NCI-H2107 (cell line): ENCODE results near the gene ITGA7.

Experiments used
- DNase-seq: peaks from one replicate; lab custom pipeline; 2025; lab: John Stamatoyannopoulos, UW

Gene ITGA7

DNA sequence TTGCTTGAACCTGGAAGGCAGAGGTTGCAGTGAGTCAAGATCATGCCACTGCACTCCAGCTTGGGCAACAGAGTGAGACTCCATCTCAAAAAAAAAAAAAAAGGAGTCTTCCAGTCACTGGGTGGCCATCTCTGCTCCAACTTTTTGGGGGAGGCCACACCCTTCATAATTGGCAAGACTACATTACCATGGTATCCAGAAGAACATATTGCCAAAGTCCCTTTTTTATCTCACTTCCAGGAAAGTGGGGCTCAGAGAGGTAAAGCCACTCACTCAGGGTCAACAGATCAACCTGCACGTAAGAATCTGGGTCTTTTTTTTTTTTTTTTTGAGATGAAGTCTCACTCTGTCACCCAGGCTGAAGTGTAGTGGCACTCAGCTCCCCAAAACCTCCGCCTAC is 26.2 kb upstream of the ITGA7 start:
- DNase-seq, result no peak

DNA sequence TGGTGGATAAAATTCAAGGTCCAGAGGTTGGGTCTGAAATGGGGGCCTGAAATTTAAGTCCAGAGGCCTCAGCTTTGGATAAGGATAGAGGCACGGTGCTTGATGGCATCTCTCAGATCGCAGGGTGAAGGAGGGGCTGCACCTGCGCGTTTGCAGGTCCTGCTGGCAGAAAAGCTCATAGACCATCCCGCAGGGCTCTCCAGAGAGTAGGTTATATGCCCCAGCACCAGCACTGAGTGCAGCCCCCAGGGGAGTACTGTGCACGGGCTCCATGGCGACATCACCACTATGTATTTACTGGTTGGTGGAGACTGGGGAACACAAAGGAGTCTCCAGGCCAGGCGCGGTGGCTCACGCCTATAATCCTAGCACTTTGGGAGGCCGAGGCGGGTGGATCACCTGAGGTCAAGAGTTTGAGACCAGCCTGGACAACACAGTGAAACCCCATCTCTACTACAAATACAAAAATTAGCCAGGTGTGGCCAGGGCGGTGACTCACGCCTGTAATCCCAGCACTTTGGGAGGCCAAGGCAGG is 25.4 kb upstream of the ITGA7 start:
- DNase-seq, result no peak

- DNase-seq, result no peak
Observed at GRCh38 chr12:55732288-55732687, 24.6 kb upstream of the ITGA7 start.

GRCh38 chr12:55729819-55730818 is 22.4 kb upstream of the ITGA7 start:
- DNase-seq, result no peak

DNA sequence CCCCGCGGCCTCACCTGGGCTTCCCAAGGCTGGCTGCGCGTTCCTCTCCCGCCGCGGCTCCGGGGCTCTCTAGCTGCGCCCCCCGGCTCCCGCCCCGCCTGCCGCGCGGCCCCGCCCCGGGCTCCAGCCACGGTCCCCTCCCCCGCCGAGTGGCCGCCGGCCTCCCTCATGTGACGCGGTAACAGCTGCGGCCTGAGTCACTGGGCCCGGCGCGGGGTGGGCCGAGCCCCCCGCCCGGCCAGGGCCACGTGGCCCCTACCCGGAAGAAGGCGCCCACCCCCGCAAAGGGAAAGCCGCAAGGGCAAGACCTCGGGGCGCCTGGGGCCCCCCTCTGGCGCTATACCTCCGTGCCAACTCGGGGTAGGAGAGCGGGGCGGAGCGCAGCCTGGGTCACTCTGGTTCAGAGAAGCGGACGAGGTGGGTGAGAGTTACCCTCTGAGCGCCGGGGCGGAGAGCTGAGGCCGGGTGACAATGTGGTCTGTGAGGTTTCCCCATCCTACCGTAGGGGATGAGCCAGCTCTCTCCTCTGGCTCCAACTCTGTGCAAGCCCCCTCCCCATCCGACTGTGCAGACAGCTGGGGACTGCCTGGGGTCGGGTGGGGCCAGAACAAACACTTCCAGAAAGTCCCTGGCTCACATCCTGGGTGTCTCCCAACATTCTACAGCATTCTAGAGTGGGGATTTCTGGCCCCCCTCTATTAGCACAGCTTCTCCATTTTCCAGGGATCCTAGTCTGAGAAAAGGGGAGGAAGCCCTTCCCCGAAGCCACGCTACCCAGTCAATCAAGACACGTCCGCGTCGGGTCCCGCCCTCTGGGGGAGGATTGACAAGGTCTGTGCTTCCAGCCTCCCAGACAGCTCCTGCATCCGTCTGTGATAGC is 21.5 kb upstream of the ITGA7 start, which contains the start of gene CD63:
Gene CD63, minus strand, starts transcription at position 71 of the 880 bp plus-strand sequence. CDS start 668 bp downstream, outside the sequence.
- peak; percentile 86 for DNase-seq

DNA sequence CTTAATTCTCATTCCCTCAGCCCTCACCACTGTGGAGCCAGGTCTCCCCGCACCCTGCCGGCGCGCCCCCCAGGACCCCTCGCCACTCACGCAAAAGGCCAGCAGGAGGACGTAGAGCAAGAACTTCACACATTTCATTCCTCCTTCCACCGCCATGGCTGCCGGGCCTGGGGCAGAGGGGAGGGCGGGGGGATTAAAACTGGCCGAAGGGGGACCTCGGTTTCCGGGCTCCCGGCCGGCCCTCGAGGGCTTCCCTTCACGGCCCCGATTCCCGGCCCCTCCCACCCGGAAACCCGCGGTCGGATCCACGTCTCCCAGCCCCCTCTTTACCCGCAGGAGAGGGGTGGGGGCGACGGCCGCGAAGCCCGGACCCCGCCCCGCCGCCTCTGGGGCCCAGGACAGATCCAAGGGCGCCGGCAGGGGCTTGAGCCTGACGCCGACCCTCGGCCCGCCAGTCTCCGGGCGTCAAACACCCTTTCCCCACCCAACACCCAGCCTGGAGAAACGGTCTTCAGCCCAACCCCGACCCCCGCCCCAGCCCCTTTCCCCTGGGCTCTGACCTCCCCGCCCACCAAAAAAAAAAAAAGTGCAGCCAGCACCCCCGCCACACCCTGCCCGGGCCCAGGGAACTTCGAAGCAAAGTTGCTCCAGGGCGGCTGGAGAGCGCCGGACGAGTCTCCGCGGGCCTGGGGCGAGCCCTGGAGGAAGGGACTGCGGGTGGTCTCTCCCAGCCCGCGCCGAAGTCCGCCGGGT is 20.7 kb upstream of the ITGA7 start:
- DNase-seq, result no peak

DNA sequence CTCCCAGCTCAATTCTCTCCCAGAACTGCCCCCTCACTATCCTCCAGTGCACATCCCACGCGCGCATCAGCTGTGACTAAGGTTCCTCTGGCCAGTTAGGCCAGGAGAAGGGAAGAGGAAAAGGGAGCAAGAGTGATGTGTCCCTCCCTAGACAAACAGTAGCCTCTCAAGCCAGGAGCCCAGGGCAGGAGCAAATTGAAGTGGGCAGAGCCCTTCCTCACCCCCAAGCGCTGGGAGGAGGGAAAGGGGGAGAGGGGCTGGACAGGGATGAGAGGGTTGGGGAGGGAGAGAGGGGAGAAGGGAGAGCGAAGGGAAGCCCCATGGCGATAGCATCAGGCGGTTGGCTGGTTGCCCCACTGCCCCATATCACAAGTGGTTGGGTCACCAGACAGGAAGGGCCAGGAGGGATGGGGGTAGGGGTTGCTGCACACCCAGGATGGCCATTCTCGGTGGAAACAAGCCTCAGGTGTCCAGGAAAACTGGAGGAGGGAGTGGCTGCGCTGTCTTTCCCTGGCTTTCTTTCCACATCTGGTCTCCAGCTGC is 20.0 kb upstream of the ITGA7 start:
- DNase-seq, result no peak

- no peak for DNase-seq
Observed at GRCh38 chr12:55726971-55727370, 19.3 kb upstream of the ITGA7 start.

DNA sequence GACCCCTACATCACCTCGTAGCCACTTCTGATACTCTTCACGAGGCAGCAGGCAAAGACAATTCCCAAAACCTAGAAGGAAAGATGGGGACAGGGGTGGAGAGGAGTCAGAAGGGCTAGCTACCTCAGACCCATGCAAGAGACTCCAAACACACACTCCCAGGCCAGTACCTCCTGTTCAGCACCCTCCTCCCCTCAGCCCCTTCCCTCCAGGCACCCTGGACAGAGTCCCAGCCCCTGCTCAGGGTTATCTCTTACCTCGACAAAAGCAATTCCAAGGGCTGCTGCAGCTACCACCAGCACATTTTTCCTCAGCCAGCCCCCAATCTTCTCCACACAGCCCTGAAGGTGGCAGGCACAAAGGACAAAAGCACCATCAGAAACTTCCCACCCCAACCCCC is 17.9 kb upstream of the ITGA7 start:
- DNase-seq, result no peak

- DNase-seq, result no peak
Observed at GRCh38 chr12:55724940-55725309, 17.2 kb upstream of the ITGA7 start.

DNA sequence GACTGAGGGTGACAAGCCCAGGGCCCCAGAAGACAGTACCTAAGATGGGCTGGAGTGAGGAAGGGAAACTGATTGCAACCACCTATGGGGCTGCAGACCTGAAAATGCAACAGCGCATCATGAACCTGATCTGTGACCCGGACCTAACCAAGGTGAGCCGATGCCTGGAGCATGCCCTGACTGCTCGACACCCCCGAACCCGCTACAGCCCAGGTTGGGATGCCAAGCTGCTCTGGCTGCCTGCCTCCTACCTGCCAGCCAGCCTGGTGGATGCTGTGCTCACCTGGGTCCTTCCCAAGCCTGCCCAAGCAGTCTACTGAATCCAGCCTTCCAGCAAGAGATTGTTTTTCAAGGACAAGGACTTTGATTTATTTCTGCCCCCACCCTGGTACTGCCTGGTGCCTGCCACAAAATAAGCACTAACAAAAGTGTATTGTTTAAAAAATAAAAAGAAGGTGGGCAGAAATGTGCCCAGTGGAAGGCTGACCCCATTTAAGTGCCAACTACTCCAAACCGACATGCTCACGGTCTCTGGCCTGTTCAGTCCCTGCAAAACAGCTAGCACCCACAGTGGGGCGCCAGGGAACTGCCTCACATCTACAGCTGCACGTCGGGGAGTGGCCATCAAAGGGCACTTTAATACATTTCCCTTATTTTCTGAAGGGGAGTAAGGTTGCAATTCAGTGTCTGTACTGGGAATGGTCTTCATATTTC is 16.7 kb upstream of the ITGA7 start:
- peak; percentile 32 for DNase-seq

GRCh38 chr12:55723516-55724225 is 16.0 kb upstream of the ITGA7 start:
- DNase-seq, result no peak

DNA sequence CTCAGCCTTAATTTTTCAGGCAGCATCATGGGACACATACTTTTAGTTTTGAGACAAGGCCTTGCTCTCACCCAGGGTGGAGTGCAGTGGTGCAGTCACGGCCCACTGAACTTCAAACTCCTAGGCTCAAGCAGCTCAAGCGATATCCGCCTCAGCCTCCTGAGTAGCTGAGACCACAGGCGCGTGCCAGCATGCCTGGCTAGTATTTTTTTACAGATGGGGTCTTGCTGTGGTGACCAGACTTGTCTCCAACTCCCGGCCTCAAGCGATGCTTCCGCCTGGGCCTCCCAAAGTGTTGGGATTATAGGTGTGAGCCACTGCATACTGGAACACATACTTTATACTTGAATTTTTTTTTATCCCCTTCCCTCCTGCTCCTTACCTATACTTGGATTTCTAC is 15.2 kb upstream of the ITGA7 start:
- DNase-seq, result no peak

- DNase-seq, result no peak
Observed at GRCh38 chr12:55721601-55722213, 14.0 kb upstream of the ITGA7 start.

DNA sequence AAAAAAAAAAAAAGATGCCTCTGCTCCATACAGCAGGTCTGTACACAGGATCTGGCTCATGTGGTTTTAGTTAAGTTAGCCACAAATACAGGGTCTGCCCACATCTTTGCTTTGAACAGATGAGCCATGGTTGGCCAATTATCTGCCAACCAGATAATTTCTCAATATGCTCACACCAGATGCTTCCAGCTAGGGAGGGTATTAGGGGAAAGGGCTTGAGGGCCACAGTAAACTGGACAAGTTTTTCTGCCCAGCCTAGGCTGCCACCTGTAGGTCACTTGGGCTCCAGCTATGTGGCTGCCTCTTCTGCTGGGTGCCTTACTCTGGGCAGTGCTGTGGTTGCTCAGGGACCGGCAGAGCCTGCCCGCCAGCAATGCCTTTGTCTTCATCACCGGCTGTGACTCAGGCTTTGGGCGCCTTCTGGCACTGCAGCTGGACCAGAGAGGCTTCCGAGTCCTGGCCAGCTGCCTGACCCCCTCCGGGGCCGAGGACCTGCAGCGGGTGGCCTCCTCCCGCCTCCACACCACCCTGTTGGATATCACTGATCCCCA is 13.3 kb upstream of the ITGA7 start:
- DNase-seq, result no peak

- no peak for DNase-seq
Observed at GRCh38 chr12:55720071-55720564, 12.4 kb upstream of the ITGA7 start, which contains the start of gene RDH5. RDH5 (plus strand) TSS chr12:55720393; CDS start chr12:55721185, 792 bp downstream.

DNA sequence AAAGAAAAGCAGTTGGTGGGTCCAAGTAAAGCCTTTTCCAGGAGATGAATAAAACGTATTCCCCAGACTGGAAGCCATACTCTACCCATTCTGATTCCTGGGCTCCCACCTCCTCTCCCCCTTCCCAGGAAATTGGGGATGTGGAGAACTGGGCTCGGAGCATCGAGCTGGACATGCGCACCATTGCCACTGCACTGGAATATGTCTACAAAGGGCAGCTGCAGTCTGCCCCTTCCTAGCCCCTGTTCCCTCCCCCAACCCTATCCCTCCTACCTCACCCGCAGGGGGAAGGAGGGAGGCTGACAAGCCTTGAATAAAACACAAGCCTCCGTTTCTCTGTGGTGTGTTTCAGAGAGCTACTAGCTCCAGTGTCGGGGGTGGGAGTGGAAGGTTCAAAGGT is 11.7 kb upstream of the ITGA7 start:
- DNase-seq, result no peak

DNA sequence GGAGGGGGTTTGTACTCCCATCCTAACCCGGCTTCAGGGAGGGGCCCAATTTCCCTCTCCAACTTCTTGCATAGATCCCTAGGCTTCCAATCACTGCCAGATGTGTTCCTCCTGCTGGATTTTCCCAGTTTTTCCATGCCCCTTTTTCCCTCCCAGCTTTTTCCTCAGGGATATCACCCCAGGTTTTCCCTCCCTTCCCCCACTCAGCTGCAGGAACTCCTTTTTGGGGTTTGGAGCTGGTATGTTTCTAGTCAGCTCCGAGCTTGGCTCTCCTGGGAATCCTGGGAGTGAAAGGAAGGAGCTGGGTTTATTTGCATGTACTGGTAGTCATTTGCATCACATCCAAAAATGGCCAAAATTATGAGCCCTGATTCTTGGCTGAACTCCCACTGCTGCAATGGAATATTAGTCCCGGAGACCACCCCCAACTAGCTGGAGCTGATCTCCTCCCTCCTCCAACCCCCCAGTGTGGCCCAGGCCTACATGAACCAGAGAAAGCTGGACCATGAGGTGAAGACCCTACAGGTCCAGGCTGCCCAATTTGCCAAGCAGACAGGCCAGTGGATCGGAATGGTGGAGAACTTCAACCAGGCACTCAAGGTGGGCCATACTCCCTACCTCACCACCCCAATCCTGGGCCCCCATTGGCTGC is 11.0 kb upstream of the ITGA7 start:
- DNase-seq, result no peak

GRCh38 chr12:55718015-55718414 is 10.3 kb upstream of the ITGA7 start:
- no peak for DNase-seq
